IPS-18a (cell line): ENCODE measurements around the gene MACROD2.

Source experiments
- H3K27ac ChIP-seq: one replicate; pipeline ENCODE4 v1.5.1; 2013; ENCODE audit warnings: low read length
- H3K27me3 ChIP-seq: one replicate; pipeline ENCODE4 v1.6.1; 2013; ENCODE audit warnings: mild to moderate bottlenecking, low read length; ENCODE audit not compliant: control insufficient read depth, insufficient read depth
- H3K36me3 ChIP-seq: one replicate; pipeline ENCODE4 v1.6.1; 2013; ENCODE audit warnings: low read depth, low read length; ENCODE audit not compliant: control insufficient read depth
- H3K4me1 ChIP-seq: one replicate; pipeline ENCODE4 v1.6.1; 2013; ENCODE audit warnings: low read depth, low read length; ENCODE audit not compliant: control insufficient read depth
- H3K4me3 ChIP-seq: one replicate; pipeline ENCODE4 v1.5.1; 2013; ENCODE audit warnings: low read length
- H3K9ac ChIP-seq: one replicate; pipeline ENCODE4 v1.6.1; 2013; ENCODE audit warnings: mild to moderate bottlenecking, low read length, moderate library complexity
- H3K9me3 ChIP-seq: one replicate; pipeline ENCODE4 v1.6.1; 2013; ENCODE audit warnings: low read depth, low read length; ENCODE audit not compliant: control insufficient read depth

Gene MACROD2

DNA sequence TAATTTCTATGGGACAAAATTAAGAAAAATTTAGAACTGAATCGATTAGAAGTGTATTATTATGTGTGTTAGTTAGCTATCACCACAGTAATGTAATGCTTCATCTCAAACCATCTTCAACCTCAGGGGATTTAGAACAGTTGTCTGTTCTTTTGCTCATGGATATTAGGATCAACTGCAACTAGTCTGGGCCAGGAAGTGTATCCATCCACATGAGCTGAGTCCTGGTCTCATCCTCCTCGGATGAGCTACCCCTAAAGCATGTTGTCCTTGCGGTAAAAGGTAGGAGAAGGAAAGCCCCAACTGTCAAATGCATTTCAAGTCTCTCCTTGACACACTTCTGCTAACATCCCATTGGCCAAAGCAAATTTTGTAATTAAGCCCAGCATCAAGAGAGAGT is 2040.3 kb downstream of the MACROD2 start:
- H3K9me3 ChIP-seq, result no peaks in the 10 kb centered on the region
- no peak overlapping the region for H3K9ac ChIP-seq
- H3K27ac ChIP-seq, result no peak overlapping the region
- H3K4me3 ChIP-seq, result no peak overlapping the region
- H3K27me3 ChIP-seq, result no peaks in the 10 kb centered on the region
- H3K36me3 ChIP-seq, result no peaks in the 10 kb centered on the region
- H3K4me1 ChIP-seq, result no peaks in the 10 kb centered on the region

DNA sequence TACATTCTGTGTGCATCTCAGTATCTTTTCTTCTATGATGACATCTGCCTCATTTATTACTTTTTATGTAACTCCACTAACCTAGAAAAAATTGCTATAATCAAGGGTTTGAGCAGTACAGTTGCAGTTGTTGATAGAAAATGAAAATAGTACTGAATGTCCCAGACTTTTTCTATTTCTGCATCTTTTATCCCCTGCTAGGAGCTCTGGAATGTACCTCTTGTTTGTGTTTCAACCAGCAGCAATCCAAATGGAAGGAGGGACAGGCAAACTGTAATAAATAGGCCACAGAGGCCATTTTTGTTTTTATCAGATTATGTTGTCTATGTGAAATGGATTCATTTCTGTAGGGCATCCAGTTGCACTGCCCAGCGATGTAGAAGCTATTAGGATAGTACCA is 2041.0 kb downstream of the MACROD2 start:
- Histone ChIP-seq H3K9me3 (no peaks in the 10 kb centered on the region), H3K27me3 (no peaks in the 10 kb centered on the region), H3K4me3 (no peak overlapping the region), H3K36me3 (no peaks in the 10 kb centered on the region), H3K9ac (no peak overlapping the region), H3K27ac (no peak overlapping the region), H3K4me1 (no peaks in the 10 kb centered on the region)

GRCh38 chr20:16040742-16041141 is 2045.4 kb downstream of the MACROD2 start:
- Histone ChIP-seq H3K4me1 (no peaks in the 10 kb centered on the region), H3K36me3 (no peaks in the 10 kb centered on the region), H3K9ac (no peak overlapping the region), H3K4me3 (no peak overlapping the region), H3K27ac (no peak overlapping the region), H3K9me3 (no peaks in the 10 kb centered on the region), H3K27me3 (no peaks in the 10 kb centered on the region)

- Histone ChIP-seq H3K36me3 (no peaks in the 10 kb centered on the region), H3K4me3 (no peak overlapping the region), H3K27ac (no peak overlapping the region), H3K9ac (no peak overlapping the region), H3K4me1 (no peaks in the 10 kb centered on the region), H3K9me3 (no peaks in the 10 kb centered on the region), H3K27me3 (no peaks in the 10 kb centered on the region)
Measured at GRCh38 chr20:16042731-16043130, 2047.4 kb downstream of the MACROD2 start.

GRCh38 chr20:16043931-16044330 is 2048.6 kb downstream of the MACROD2 start:
- H3K9me3 ChIP-seq, result no peaks in the 10 kb centered on the region
- H3K27me3 ChIP-seq, result no peaks in the 10 kb centered on the region
- no peaks in the 10 kb centered on the region for H3K4me1 ChIP-seq
- H3K27ac ChIP-seq, result no peak overlapping the region
- H3K9ac ChIP-seq, result no peak overlapping the region
- no peak overlapping the region for H3K4me3 ChIP-seq
- H3K36me3 ChIP-seq, result no peaks in the 10 kb centered on the region

DNA sequence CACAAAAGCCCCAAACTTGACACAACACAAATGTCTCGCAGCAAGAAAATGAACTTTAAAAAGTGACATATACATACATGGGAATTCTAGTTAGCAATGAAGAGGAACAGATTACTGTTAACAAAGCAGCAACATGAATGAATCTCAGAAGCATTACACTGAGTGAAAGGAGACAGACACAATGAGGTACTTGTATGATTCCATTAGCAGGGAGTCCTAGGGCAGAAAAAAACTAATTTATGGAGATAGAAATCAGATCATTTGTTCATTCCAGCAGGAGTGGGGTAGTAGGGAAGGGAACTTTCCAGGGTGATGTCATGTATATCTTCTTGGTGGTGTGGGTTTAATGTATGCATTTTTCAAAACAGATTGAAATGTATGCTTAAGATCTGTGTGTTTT is 2053.6 kb downstream of the MACROD2 start:
- Histone ChIP-seq H3K27ac (no peak overlapping the region), H3K36me3 (no peaks in the 10 kb centered on the region), H3K9me3 (no peaks in the 10 kb centered on the region), H3K4me1 (peaks cover 9% of the 10 kb centered on the region), H3K9ac (no peak overlapping the region), H3K4me3 (no peak overlapping the region), H3K27me3 (no peaks in the 10 kb centered on the region)

DNA sequence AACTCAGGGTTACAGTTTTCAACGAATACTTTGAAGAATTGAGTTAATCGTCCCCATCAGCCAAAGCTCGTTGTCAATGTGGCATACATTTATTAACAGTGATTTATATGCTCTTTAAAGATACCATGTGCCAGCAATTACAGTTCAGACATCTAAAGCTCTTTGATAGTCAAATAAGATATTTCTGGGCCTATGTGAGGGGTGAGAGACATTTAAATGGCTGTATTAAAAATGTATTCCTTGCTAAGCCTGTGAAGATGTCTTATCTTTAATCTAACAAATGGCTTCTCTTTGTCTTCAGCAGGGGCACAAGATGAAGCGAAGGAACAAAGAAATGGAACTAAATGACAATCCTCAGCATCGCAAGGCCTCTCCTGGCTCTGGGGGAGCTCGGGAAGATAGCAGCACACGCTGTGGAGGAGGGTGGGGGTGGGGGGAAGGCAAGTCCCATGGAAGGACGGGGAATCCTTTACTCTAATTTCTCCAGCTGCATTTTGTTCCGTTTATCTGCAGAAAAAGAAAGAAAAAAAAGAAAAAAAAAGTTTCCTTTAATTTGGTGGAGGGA is 2054.3 kb downstream of the MACROD2 start:
- H3K4me3 ChIP-seq, result no peak overlapping the region
- no peak overlapping the region for H3K27ac ChIP-seq
- no peaks in the 10 kb centered on the region for H3K36me3 ChIP-seq
- H3K9ac ChIP-seq, result no peak overlapping the region
- peaks cover 9% of the 10 kb centered on the region for H3K4me1 ChIP-seq
- H3K9me3 ChIP-seq, result no peaks in the 10 kb centered on the region
- H3K27me3 ChIP-seq, result no peaks in the 10 kb centered on the region

- H3K4me3 ChIP-seq, result no peak overlapping the region
- H3K9ac ChIP-seq, result no peak overlapping the region
- no peak overlapping the region for H3K27ac ChIP-seq
- no peaks in the 10 kb centered on the region for H3K27me3 ChIP-seq
- no peaks in the 10 kb centered on the region for H3K9me3 ChIP-seq
- no peaks in the 10 kb centered on the region for H3K36me3 ChIP-seq
- H3K4me1 ChIP-seq, result peaks cover 9% of the 10 kb centered on the region
Measured at GRCh38 chr20:16050366-16050765, 2055.1 kb downstream of the MACROD2 start.

GRCh38 chr20:16051968-16052367 is 2056.7 kb downstream of the MACROD2 start:
- Histone ChIP-seq H3K9ac (no peak overlapping the region), H3K4me3 (no peak overlapping the region), H3K9me3 (no peaks in the 10 kb centered on the region), H3K27me3 (no peaks in the 10 kb centered on the region), H3K4me1 (peaks cover 9% of the 10 kb centered on the region), H3K27ac (no peak overlapping the region), H3K36me3 (no peaks in the 10 kb centered on the region)

GRCh38 chr20:16052456-16052855 is 2057.1 kb downstream of the MACROD2 start:
- H3K4me1 ChIP-seq, result peaks cover 9% of the 10 kb centered on the region
- no peaks in the 10 kb centered on the region for H3K36me3 ChIP-seq
- no peaks in the 10 kb centered on the region for H3K9me3 ChIP-seq
- no peak overlapping the region for H3K4me3 ChIP-seq
- no peaks in the 10 kb centered on the region for H3K27me3 ChIP-seq
- no peak overlapping the region for H3K9ac ChIP-seq
- no peak overlapping the region for H3K27ac ChIP-seq

- Histone ChIP-seq H3K27me3 (no peaks in the 10 kb centered on the region), H3K9ac (no peak overlapping the region), H3K27ac (no peak overlapping the region), H3K4me3 (no peak overlapping the region), H3K36me3 (no peaks in the 10 kb centered on the region), H3K9me3 (no peaks in the 10 kb centered on the region), H3K4me1 (peaks cover 4% of the 10 kb centered on the region)
Measured at GRCh38 chr20:16054985-16055384, 2059.7 kb downstream of the MACROD2 start.

GRCh38 chr20:16057651-16058050 is 2062.3 kb downstream of the MACROD2 start:
- Histone ChIP-seq H3K4me1 (no peaks in the 10 kb centered on the region), H3K4me3 (no peak overlapping the region), H3K27me3 (no peaks in the 10 kb centered on the region)

More at GRCh38 chr20:16057651-16058050, 2062.3 kb downstream of the MACROD2 start:
- no peak overlapping the region for H3K9ac ChIP-seq
- H3K36me3 ChIP-seq, result no peaks in the 10 kb centered on the region
- H3K9me3 ChIP-seq, result no peaks in the 10 kb centered on the region
- H3K27ac ChIP-seq, result no peak overlapping the region
